GM12878 (cell line): ENCODE measurements around the gene AADAC. TPM values are rescaled to one million over a fixed set of nuclear protein-coding genes. Genes with fewer than 3 reads are reported as not detected.

Experiments
- ATAC-seq: fragments of 200-7000 bp; cut with Tn5 transposase; 3 replicates; pipeline ENCODE4 v1.9.1; 2020; ENCODE audit warnings: mild to moderate bottlenecking, moderate library complexity
- Bru-seq: library from RNA; stranded (reverse); fragments of 400-500 nt; gene quantifications from one replicate; lab custom pipeline; 2021; lab: Mats Ljungman, UMichigan
- BruChase-seq, 2 experiments: library from RNA; stranded (reverse); fragments of 400-500 nt; gene quantifications; one replicate each; lab custom pipeline; 2021; lab: Mats Ljungman, UMichigan
- BruUV-seq: library from RNA; stranded (reverse); fragments of 400-500 nt; replicated peaks from 2 replicates; lab custom pipeline; 2021; lab: Mats Ljungman, UMichigan
- CTCF ChIA-PET: fragments of 300-600 bp; sonication (Branson Sonifier 250); formaldehyde crosslinking; extraction: SDS; loops from one replicate; lab custom pipeline; 2021; ENCODE audit warnings: inconsistent platforms; lab: Yijun Ruan, JAX
- POLR2A ChIA-PET: fragments of 350-600 bp; formaldehyde crosslinking; extraction: SDS; loops from one replicate; lab custom pipeline; 2021; ENCODE audit warnings: inconsistent platforms; lab: Charles Lee
- RAD21 ChIA-PET: fragments of 300-600 bp; sonication (Branson Sonifier 250); formaldehyde crosslinking; loops from one replicate; lab custom pipeline; 2023; ENCODE audit warnings: antibody characterized with exemption; ENCODE audit not compliant: unreplicated experiment; lab: Charles Lee
- SMC1A ChIA-PET: fragments of 300-600 bp; sonication (Branson Sonifier 250); formaldehyde crosslinking; loops from one replicate; lab custom pipeline; 2023; ENCODE audit not compliant: unreplicated experiment, uncharacterized antibody; lab: Charles Lee
- DNase-seq: peaks from one replicate; pipeline ENCODE4 v3.0.0-alpha.2; 2011; ENCODE audit warnings: low read depth, low spot score
- FAIRE-seq: peaks from 3 replicates; lab custom pipeline; 2011; peaks lifted over from hg19 to GRCh38; lab: Jason Lieb, UNC
- H2AFZ ChIP-seq: 2 replicates; pipeline ENCODE4 v1.6.0; 2011; ENCODE audit warnings: low read depth, low read length, control low read depth; ENCODE audit not compliant: control insufficient read depth
- H3K27ac ChIP-seq: 2 replicates; pipeline ENCODE4 v1.5.1; 2011; ENCODE audit warnings: control low read depth; ENCODE audit not compliant: control insufficient read depth, insufficient read depth
- H3K27me3 ChIP-seq, 2 experiments: replicated peaks in 1 of 2; 2 replicates each; pipeline versions ENCODE4 v1.6.0 to v1.6.1; 2011; ENCODE audit warnings: low read length in 1 of 2; ENCODE audit not compliant: control insufficient read depth in 2 of 2, insufficient read depth in 2 of 2
- H3K36me3 ChIP-seq, 2 experiments: 2 replicates each; pipeline ENCODE4 v1.5.1; 2011; ENCODE audit warnings: low read length in 1 of 2; ENCODE audit not compliant: control insufficient read depth in 2 of 2, insufficient read depth in 2 of 2
- H3K4me1 ChIP-seq: 2 replicates; pipeline ENCODE4 v1.6.1; 2011; ENCODE audit warnings: mild to moderate bottlenecking, low read length, moderate library complexity, mixed read lengths; ENCODE audit not compliant: control insufficient read depth, insufficient read depth
- H3K4me2 ChIP-seq: 2 replicates; pipeline ENCODE4 v1.6.0; 2011; ENCODE audit warnings: control low read depth; ENCODE audit not compliant: control insufficient read depth, insufficient read depth
- H3K4me3 ChIP-seq: fragments of 200-600 bp; sonication (generic); 2 replicates; pipeline ENCODE4 v1.5.1; 2016
- H3K79me2 ChIP-seq: 2 replicates; pipeline ENCODE4 v1.6.0; 2011; ENCODE audit warnings: low read length; ENCODE audit not compliant: control insufficient read depth, insufficient read depth
- H3K9ac ChIP-seq: 2 replicates; pipeline ENCODE4 v1.8.0; 2011; ENCODE audit warnings: low read length, control low read depth, mixed read lengths; ENCODE audit not compliant: control insufficient read depth, insufficient read depth
- H3K9me3 ChIP-seq: replicated peaks from 3 replicates; pipeline ENCODE4 v1.5.1; 2011; ENCODE audit warnings: mild to moderate bottlenecking, low read length; ENCODE audit not compliant: control insufficient read depth, insufficient read depth
- H4K20me1 ChIP-seq: 2 replicates; pipeline ENCODE4 v1.6.0; 2011; ENCODE audit not compliant: control insufficient read depth, insufficient read depth
- BACH1 ChIP-seq: fragments of 450-650 bp; IDR thresholded peaks from 2 replicates; pipeline ENCODE4 v1.6.1; 2017; ENCODE audit warnings: mild to moderate bottlenecking, borderline replicate concordance
- CREB1 ChIP-seq: IDR thresholded peaks from 2 replicates; pipeline ENCODE4 v1.6.1; 2012; ENCODE audit warnings: low read depth, mild to moderate bottlenecking, inconsistent platforms
- E2F8 ChIP-seq: fragments of 450-650 bp; IDR thresholded peaks from 2 replicates; pipeline ENCODE4 v1.6.1; 2018; ENCODE audit warnings: mild to moderate bottlenecking, low read depth, moderate library complexity; ENCODE audit not compliant: partially characterized antibody
- ELK1 ChIP-seq: IDR thresholded peaks from 2 replicates; pipeline ENCODE4 v1.6.1; 2012; ENCODE audit warnings: low read depth, low read length, improper control_type of control experiment
- FOXK2 ChIP-seq: fragments of 450-650 bp; IDR thresholded peaks from 2 replicates; pipeline ENCODE4 v1.6.1; 2017; ENCODE audit warnings: mild to moderate bottlenecking, moderate library complexity
- HDAC6 ChIP-seq: fragments of 200-600 bp; sonication (generic); IDR thresholded peaks from one replicate; pipeline ENCODE4 v1.8.0; 2017; ENCODE audit warnings: antibody characterized with exemption; ENCODE audit not compliant: unreplicated experiment
- MYC ChIP-seq: IDR thresholded peaks from 2 replicates; pipeline ENCODE4 v1.6.1; 2011; ENCODE audit warnings: mild to moderate bottlenecking, low read length, moderate library complexity, inconsistent platforms; ENCODE audit not compliant: insufficient read depth, insufficient replicate concordance, insufficient read length, severe bottlenecking
- NR2F1 ChIP-seq: fragments of 450-650 bp; conservative IDR thresholded peaks from 2 replicates; pipeline ENCODE4 v1.6.1; 2017; ENCODE audit warnings: mild to moderate bottlenecking
- RELA ChIP-seq: fragments of 450-650 bp; IDR thresholded peaks from 2 replicates; pipeline ENCODE4 v1.8.0; 2014; ENCODE audit warnings: borderline replicate concordance; ENCODE audit not compliant: partially characterized antibody
- SRF ChIP-seq, 2 experiments: IDR thresholded peaks; 2 replicates each; pipeline ENCODE4 v1.6.1; 2011; ENCODE audit warnings: low read depth in 2 of 2, low read length in 2 of 2, mild to moderate bottlenecking in 1 of 2, moderate library complexity in 1 of 2
- ZBTB33 ChIP-seq: fragments of 450-650 bp; IDR thresholded peaks from 2 replicates; pipeline ENCODE4 v1.6.1; 2017; ENCODE audit warnings: mild to moderate bottlenecking
- ZBTB4 ChIP-seq: fragments of 450-650 bp; formaldehyde crosslinking; IDR thresholded peaks from 2 replicates; pipeline ENCODE4 v1.4.0; 2022; ENCODE audit warnings: mild to moderate bottlenecking, moderate library complexity
- WGBS: methylation state at CpG from one replicate; pipeline ENCODE4 v1.1.6; 2016; ENCODE audit warnings: low lambda C conversion rate; ENCODE audit not compliant: insufficient replicate concordance, insufficient coverage; ENCODE audit errors: missing lambda C conversion rate; 5-methylcytosine and 5-hydroxymethylcytosine counted together
- in situ Hi-C: fragments of 300-500 bp; cut with MboI; formaldehyde crosslinking; loops from 9 replicates; pipeline ENCODE4 v1.14.3; 2018; ENCODE audit warnings: mixed read lengths
- intact Hi-C: fragments of 100-400 bp; cut with micrococcal nuclease; formaldehyde crosslinking; loops from one replicate; pipeline ENCODE4 v1.14.2; 2022; ENCODE audit not compliant: unreplicated experiment
- long read RNA-seq, 2 experiments: library from polyadenylated mRNA; unstranded; transcript quantifications; one replicate each; pipeline ENCODE4 v2.0.0, GENCODE V29; 2019 to 2020
- polyA minus RNA-seq, 3 experiments: library from RNA; depleted of rRNA, polyadenylated mRNA; stranded (reverse); fragments of >200 nt; gene quantifications; 2 replicates each; pipeline ENCODE4 v1.2.3, GENCODE V29; 2011
- polyA plus RNA-seq, 11 experiments: library from polyadenylated mRNA; depleted of rRNA in 4 of 11; unstranded in 6 of 11; stranded (reverse) in 5 of 11; fragments of >200 nt; fragmentation: Nextera tagmentation in 4 of 11; fragmentation: Illumina TruSeq in 1 of 11; extraction: Ambion mirVana in 4 of 11; extraction: Trizol in 1 of 11; gene quantifications; 1 replicate in 1 of 11; 2 replicates in 10 of 11; pipeline versions ENCODE4 v1.2.1 to v1.2.3, GENCODE V29; 2011 to 2016; ENCODE audit warnings: inconsistent platforms in 2 of 11, missing spikeins in 2 of 11, low read depth in 1 of 11
- total RNA-seq, 4 experiments: library from RNA; depleted of rRNA in 3 of 4; stranded (reverse); fragments of >200 nt in 3 of 4; fragmentation: Illumina TruSeq in 1 of 4; extraction: Trizol in 1 of 4; gene quantifications; 2 replicates each; pipeline versions ENCODE4 v1.2.1 to v1.2.3, GENCODE V29; 2013 to 2021

AADAC gene
- not detected in 2 replicates for total RNA-seq (2013; cell fraction: nucleolus; rRNA removed)
- total RNA-seq (2014; rRNA removed), result not detected in 2 replicates
- total RNA-seq (2014; rRNA removed; fragmentation: Illumina TruSeq; extraction: Trizol), result not detected in 2 replicates
- 0.13 TPM in 1 of 2 replicates, not detected in the other for total RNA-seq (2021)
- not detected for polyA plus RNA-seq (2011; ENCODE audit: low read depth)
- not detected in 2 replicates for polyA plus RNA-seq (2011; rRNA removed)
- polyA plus RNA-seq (2011; cell fraction: cytosol; rRNA removed), result not detected in 2 replicates
- polyA plus RNA-seq (2011; cell fraction: nucleus; rRNA removed), result not detected in 2 replicates
- not detected in 2 replicates for polyA plus RNA-seq (2012)
- polyA plus RNA-seq (2014; fragmentation: Illumina TruSeq; extraction: Trizol), result not detected in 2 replicates
- polyA plus RNA-seq (2014; fragmentation: Nextera tagmentation; extraction: Ambion mirVana), result not detected
- not detected in 2 replicates for polyA plus RNA-seq (2014; rRNA removed)
- polyA plus RNA-seq (2016; fragmentation: Nextera tagmentation; extraction: Ambion mirVana), result not detected
- polyA minus RNA-seq (2011; rRNA and poly(A)+ RNA removed), result not detected in 2 replicates
- polyA minus RNA-seq (2011; cell fraction: cytosol; rRNA and poly(A)+ RNA removed), result not detected in 2 replicates
- not detected in 2 replicates for polyA minus RNA-seq (2011; cell fraction: nucleus; rRNA and poly(A)+ RNA removed)
- not detected for Bru-seq, nascent RNA
- BruChase-seq, experiment 1, labeled RNA remaining after a 6-hour chase, result not detected
- not detected for BruChase-seq, experiment 2, labeled RNA remaining after a 2-hour chase
- long read RNA-seq, experiment 1, result 0 reads
- long read RNA-seq, experiment 2, result 0 reads

- Histone ChIP-seq H3K9ac (no peak within 1 kb of the TSS), H3K27me3 (no peaks in the 10 kb centered on the region; a peak in 1 of 4 replicates), H3K27ac (no peak within 1 kb of the TSS), H3K36me3 (no peaks in the 10 kb centered on the region), H3K79me2 (no peaks in the 10 kb centered on the region), H3K4me3 (no peak within 1 kb of the TSS), H3K4me2 (no peak within 1 kb of the TSS), H4K20me1 (no peaks in the 10 kb centered on the region), H3K4me1 (no peaks in the 10 kb centered on the region), H2AFZ (no peak within 1 kb of the TSS), H3K9me3 (no peaks in the 10 kb centered on the region; the same call in 2 of the 3 replicates)
- no peak for FAIRE-seq
- no peak for ATAC-seq
- intact Hi-C loops, result no loop called here
- POLR2A ChIA-PET, result interaction anchor here (0.6 kb wide), 1 partner anchor 9 kb away, joined by 3 read pairs; no protein-coding TSS in a partner anchor
- RAD21 ChIA-PET, result no interaction called here
- no TSS peak for BruUV-seq
- DNase-seq, result no peak
- in situ Hi-C loops, result no loop called here
- SMC1A ChIA-PET, result no interaction called here
- CTCF ChIA-PET, result no interaction called here
- 14% methylated on average over 4 of the region's 4 CpGs for WGBS
- TF ChIP-seq BACH1, result no peak
- TF ChIP-seq ELK1, result no peak
- TF ChIP-seq SRF (IDR thresholded peaks at IDR 0.05; ENCODE audit: low read depth in 2 of 2, low read length in 2 of 2), result no peak
- no peak for TF ChIP-seq NR2F1
- TF ChIP-seq FOXK2, result no peak
- no peak for TF ChIP-seq ZBTB4 (CRISPR knock-in tag)
- no peak for TF ChIP-seq MYC
- TF ChIP-seq ZBTB33, result no peak
- no peak for TF ChIP-seq E2F8
- no peak for TF ChIP-seq CREB1
- TF ChIP-seq HDAC6, result no peak
- no peak for TF ChIP-seq RELA
These were observed at the start of gene AADAC for GRCh38 chr3:151813799-151814198. Gene AADAC, plus strand, starts transcription at chr3:151814116. Its CDS starts 47 bp downstream, at chr3:151814163.
